Measurements from ENCODE around the gene KIF3A.
A peak's percentile ranks its signal among the peaks of the same experiment; 100 is the strongest.

The KIF3A gene

GRCh38 chr5:132678735-132679134 lies 58.6 kb downstream of the KIF3A start:
- DNase-seq (ENCODE audit: low read depth, low spot score), result no peak

GRCh38 chr5:132677682-132678400 lies 59.5 kb downstream of the KIF3A start:
- DNase-seq (ENCODE audit: low read depth, low spot score), result no peak

GRCh38 chr5:132677191-132677590 lies 60.2 kb downstream of the KIF3A start:
- DNase-seq (ENCODE audit: low read depth, low spot score), result peak; percentile 31

- DNase-seq (ENCODE audit: low read depth, low spot score), result no peak
Measured at GRCh38 chr5:132675936-132676689, 61.2 kb downstream of the KIF3A start.

- DNase-seq (ENCODE audit: low read depth, low spot score), result peak; percentile 76
Measured at GRCh38 chr5:132674671-132675506, 62.5 kb downstream of the KIF3A start.

- no peak for DNase-seq (ENCODE audit: low read depth, low spot score)
Measured at GRCh38 chr5:132673939-132674630, 63.3 kb downstream of the KIF3A start, which contains the start of gene IL4. Gene IL4 (plus strand): TSS chr5:132673989. CDS start chr5:132674051, 62 bp downstream.

- DNase-seq (ENCODE audit: low read depth, low spot score), result no peak
Measured at GRCh38 chr5:132673488-132673887, 63.9 kb downstream of the KIF3A start.

- no peak for DNase-seq (ENCODE audit: low read depth, low spot score)
Measured at GRCh38 chr5:132671000-132671399, 66.3 kb downstream of the KIF3A start.

- no peak for DNase-seq (ENCODE audit: low read depth, low spot score)
Measured at GRCh38 chr5:132669966-132670882, 67.1 kb downstream of the KIF3A start.

GRCh38 chr5:132669455-132669820 lies 67.9 kb downstream of the KIF3A start:
- DNase-seq (ENCODE audit: low read depth, low spot score), result no peak

GRCh38 chr5:132668706-132669454 lies 68.5 kb downstream of the KIF3A start:
- no peak for DNase-seq (ENCODE audit: low read depth, low spot score)

- DNase-seq (ENCODE audit: low read depth, low spot score), result no peak
Measured at GRCh38 chr5:132667761-132668705, 69.3 kb downstream of the KIF3A start.

- no peak for DNase-seq (ENCODE audit: low read depth, low spot score)
Measured at GRCh38 chr5:132667309-132667708, 70.0 kb downstream of the KIF3A start.

GRCh38 chr5:132666310-132667123 lies 70.8 kb downstream of the KIF3A start:
- DNase-seq (ENCODE audit: low read depth, low spot score), result no peak

- DNase-seq (ENCODE audit: low read depth, low spot score), result no peak
Measured at GRCh38 chr5:132665574-132666080, 71.7 kb downstream of the KIF3A start.

- no peak for DNase-seq (ENCODE audit: low read depth, low spot score)
Measured at GRCh38 chr5:132664696-132665209, 72.6 kb downstream of the KIF3A start.

All from smooth muscle cell of the brain vasculature (primary cell).